ENCODE results near the gene GPC3.

GRCh38 chrX:133864236-133864635 is 121.2 kb downstream of the GPC3 start:
- TF ChIP-seq CTCF (IDR thresholded peaks at IDR 0.05; ENCODE audit: extremely low read depth in 1 of 2, insufficient read depth in 1 of 2, low read depth in 1 of 2, low read length in 2 of 2) (no peak), POLR2A (IDR thresholded peaks at IDR 0.05; ENCODE audit: low read depth, low read length) (no peak), EZH2 (IDR thresholded peaks at IDR 0.05; ENCODE audit: borderline replicate concordance, low read depth, low read length, severe bottlenecking) (no peak), MAX (IDR thresholded peaks at IDR 0.05; ENCODE audit: insufficient read depth, insufficient read length) (no peak)
